ENCODE data around the gene MIGA2. TPM values are rescaled to one million over a fixed set of nuclear protein-coding genes. Genes with fewer than 3 reads are reported as not detected.

MIGA2 gene
- total and polyA plus RNA-seq, 9 of the 15 experiments (the other 6 are each of a cell fraction or from before 2014, with no cell fraction given) = 0.15 to 54.1 (median 18.0) TPM

DNA sequence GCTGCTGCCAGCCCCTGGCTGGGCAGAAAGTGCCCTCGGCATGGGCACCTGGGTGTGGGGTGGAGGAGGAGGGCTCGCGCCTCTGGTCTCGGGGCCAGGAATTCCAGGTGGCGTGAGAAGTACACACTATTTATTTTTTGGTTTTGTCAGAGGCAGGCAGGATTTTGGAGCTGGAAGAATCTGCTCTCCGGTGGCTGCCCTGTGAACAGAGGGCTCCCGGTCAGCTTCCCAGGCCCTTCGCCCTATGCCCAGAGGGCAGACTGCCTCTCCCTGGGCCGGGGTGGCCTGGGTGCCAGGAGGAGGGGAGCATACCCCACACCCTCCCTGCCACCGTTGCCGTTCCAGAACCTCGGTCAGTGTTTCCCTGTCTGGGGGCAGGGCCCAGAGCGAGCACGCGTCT lies 52.8 kb downstream of the MIGA2 start:
- no peak for ATAC-seq
- no peaks in the 10 kb centered on the region for H3K27me3 ChIP-seq (ENCODE audit: control insufficient read depth in 2 of 2, insufficient read depth in 2 of 2, low read length in 2 of 2)
- no TSS peak for BruUV-seq (replicated peaks)
- no peaks in the 10 kb centered on the region for H3K9me1 ChIP-seq (ENCODE audit: control insufficient read depth, insufficient read depth, low read length)
- H3K79me2 ChIP-seq (ENCODE audit: control insufficient read depth, insufficient read depth, low read length) = peaks cover 2% of the 10 kb centered on the region; the same call in 1 of the 3 replicates
- in situ Hi-C loops (cut with MboI) (no loop called here), intact Hi-C loops (cut with micrococcal nuclease) (no loop called here)
- peaks cover 0 to 18% of the 10 kb centered on the region in 2 experiments; a peak in 1 of 5 replicates for H3K4me1 ChIP-seq (replicated peaks in 1 of 2; ENCODE audit: control insufficient read depth in 2 of 2, insufficient read depth in 2 of 2, low read length in 2 of 2)
- H3K9me3 ChIP-seq (replicated peaks; ENCODE audit: control insufficient read depth, insufficient read depth, low read depth, low read length) = no peaks in the 10 kb centered on the region
- H3K36me3 ChIP-seq (ENCODE audit: control insufficient read depth, insufficient read depth, low read length) = peaks cover 57% of the 10 kb centered on the region
- TF ChIP-seq, protein P1, sequence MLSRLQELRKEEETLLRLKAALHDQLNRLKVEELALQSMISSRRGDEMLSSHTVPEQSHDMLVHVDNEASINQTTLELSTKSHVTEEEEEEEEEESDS (CRISPR knock-in tag; IDR thresholded peaks at IDR 0.05) = no peak
- TF ChIP-seq ZNF699 (CRISPR knock-in tag; IDR thresholded peaks at IDR 0.05; ENCODE audit: insufficient replicate concordance) (no peak), RNF2 (IDR thresholded peaks at IDR 0.05) (no peak), ZC3H8 (IDR thresholded peaks at IDR 0.05) (no peak), TAF9B (IDR thresholded peaks at IDR 0.05; ENCODE audit: partially characterized antibody) (no peak), POLR2G (IDR thresholded peaks at IDR 0.05; ENCODE audit: low read depth, low read length) (peak; percentile 44; the same call in 1 of the 2 replicates), CXXC5 (CRISPR knock-in tag; IDR thresholded peaks at IDR 0.05) (no peak)
- DNase-seq (ENCODE audit: extremely low read depth in 1 of 4, low spot score in 3 of 4) = no peak
- no peak overlapping the region for H2AFZ ChIP-seq (ENCODE audit: low read depth, low read length)
- ChIA-PET CTCF (ENCODE audit: low intra/inter-chr PET ratio) (no interaction called here), POLR2A (no interaction called here)
- H3K4me3 ChIP-seq = no peak overlapping the region
- no peak overlapping the region for H3K4me2 ChIP-seq (ENCODE audit: insufficient read depth, low read length)
- H3K9ac ChIP-seq (ENCODE audit: insufficient read depth in 1 of 2, low read depth in 2 of 2, low read length in 2 of 2) = no peak overlapping the region
- H4K20me1 ChIP-seq (replicated peaks; ENCODE audit: control insufficient read depth, insufficient read depth, low read length) = no peaks in the 10 kb centered on the region
- 92% methylated on average over 13 of the region's 15 CpGs for WGBS (ENCODE audit: insufficient coverage, low coverage, missing lambda C conversion rate)
- no peak overlapping the region for H3K27ac ChIP-seq (ENCODE audit: extremely low read depth, low read depth, low read length)
- no peak for FAIRE-seq
